H1 (cell line): Measurements from ENCODE around the gene TBX4. TPM values are rescaled to one million over a fixed set of nuclear protein-coding genes. Genes with fewer than 3 reads are reported as not detected.
A peak's percentile ranks its signal among the peaks of the same experiment; 100 is the strongest.

Experiments used
- CTCF ChIA-PET: fragments of 300-600 bp; sonication (Branson Sonifier 250); formaldehyde crosslinking; loops from one replicate; lab custom pipeline; 2021; ENCODE audit not compliant: partially characterized antibody; lab: Charles Lee
- POLR2A ChIA-PET: fragments of 300-600 bp; sonication (Branson Sonifier 250); formaldehyde crosslinking; loops from one replicate; lab custom pipeline; 2021; ENCODE audit warnings: inconsistent platforms; ENCODE audit not compliant: partially characterized antibody; lab: Charles Lee
- DNase-seq, 2 experiments: peaks; one replicate each; pipeline versions ENCODE4 v3.0.0 to v3.0.0-alpha.2; 2010 to 2022; ENCODE audit warnings: low spot score in 2 of 2, low read depth in 1 of 2, mixed read lengths in 1 of 2
- FAIRE-seq: peaks from 2 replicates; lab custom pipeline; 2011; peaks lifted over from hg19 to GRCh38; lab: Jason Lieb, UNC
- H2AFZ ChIP-seq: 2 replicates; pipeline ENCODE4 v1.8.1; 2012; ENCODE audit warnings: low read length, inconsistent platforms
- H2AK5ac ChIP-seq: 2 replicates; pipeline ENCODE4 v1.6.1; 2013; ENCODE audit warnings: low read depth, low read length
- H2BK120ac ChIP-seq: replicated peaks from 2 replicates; pipeline ENCODE3; 2013; ENCODE audit warnings: low read depth, low read length, inconsistent platforms
- H2BK12ac ChIP-seq: 2 replicates; pipeline ENCODE4 v1.6.1; 2013; ENCODE audit warnings: low read depth, low read length
- H2BK15ac ChIP-seq: 2 replicates; pipeline ENCODE4 v1.6.1; 2013; ENCODE audit warnings: low read length
- H2BK20ac ChIP-seq: 2 replicates; pipeline ENCODE4 v1.6.1; 2013; ENCODE audit warnings: low read length
- H2BK5ac ChIP-seq: 2 replicates; pipeline ENCODE4 v1.6.1; 2013; ENCODE audit warnings: low read depth, low read length
- H3K14ac ChIP-seq: 2 replicates; pipeline ENCODE4 v1.6.1; 2013; ENCODE audit warnings: inconsistent platforms; ENCODE audit not compliant: insufficient read length
- H3K18ac ChIP-seq: 2 replicates; pipeline ENCODE4 v1.6.1; 2013; ENCODE audit warnings: low read length; ENCODE audit errors: extremely low read depth
- H3K23ac ChIP-seq: 2 replicates; pipeline ENCODE4 v1.6.1; 2013; ENCODE audit warnings: inconsistent platforms; ENCODE audit not compliant: insufficient read length
- H3K23me2 ChIP-seq: 2 replicates; pipeline ENCODE4 v1.6.1; 2013; ENCODE audit warnings: low read depth, low read length
- H3K27ac ChIP-seq: 2 replicates; pipeline ENCODE4 v1.6.1; 2011; ENCODE audit warnings: low read depth, low read length, inconsistent platforms
- H3K27me3 ChIP-seq, 4 experiments: replicated peaks in 1 of 4; 1 replicate in 1 of 4; 2 replicates in 3 of 4; pipeline versions ENCODE4 v1.6.1 to v1.8.1; 2011 to 2013; ENCODE audit warnings: low read length in 3 of 4, mild to moderate bottlenecking in 3 of 4, inconsistent platforms in 2 of 4, mixed read lengths in 2 of 4, moderate library complexity in 1 of 4; ENCODE audit not compliant: control insufficient read depth in 3 of 4, insufficient read depth in 3 of 4; ENCODE audit errors: extremely low read depth in 1 of 4
- H3K36me3 ChIP-seq, 4 experiments: 2 replicates each; pipeline versions ENCODE4 v1.6.1 to v1.8.1; 2011 to 2013; ENCODE audit warnings: mild to moderate bottlenecking in 4 of 4, low read length in 3 of 4, moderate library complexity in 2 of 4, control low read depth in 1 of 4, inconsistent platforms in 1 of 4; ENCODE audit not compliant: insufficient read depth in 4 of 4, control insufficient read depth in 2 of 4
- H3K4ac ChIP-seq: replicated peaks from 2 replicates; pipeline ENCODE3; 2013; ENCODE audit warnings: low read length, low read depth, mixed read lengths, inconsistent platforms; ENCODE audit not compliant: insufficient read length
- H3K4me1 ChIP-seq, 4 experiments: replicated peaks in 1 of 4; 1 replicate in 1 of 4; 2 replicates in 3 of 4; pipeline versions ENCODE4 v1.6.1 to v1.8.1; 2011 to 2013; ENCODE audit warnings: low read length in 3 of 4, inconsistent platforms in 2 of 4, mixed read lengths in 1 of 4; ENCODE audit not compliant: insufficient read depth in 4 of 4, control insufficient read depth in 3 of 4
- H3K4me2 ChIP-seq, 2 experiments: 2 replicates each; pipeline versions ENCODE4 v1.6.1 to v1.8.1; 2011 to 2013; ENCODE audit warnings: low read depth in 2 of 2, low read length in 2 of 2, control low read depth in 1 of 2, inconsistent platforms in 1 of 2, mild to moderate bottlenecking in 1 of 2; ENCODE audit not compliant: insufficient read depth in 1 of 2
- H3K4me3 ChIP-seq, 4 experiments: fragments of 200-600, 300-600 bp in 1 of 4; sonication (generic), shearing (Covaris generic), sonication (Bioruptor Twin) in 1 of 4; 2 replicates each; pipeline versions ENCODE4 v1.5.1 to v1.8.1; 2011 to 2016; ENCODE audit warnings: low read length in 4 of 4, low read depth in 3 of 4, control low read depth in 2 of 4, inconsistent platforms in 2 of 4, mild to moderate bottlenecking in 2 of 4, mixed read lengths in 1 of 4, moderate library complexity in 1 of 4; ENCODE audit not compliant: insufficient read depth in 2 of 4; ENCODE audit errors: extremely low read depth in 1 of 4
- H3K56ac ChIP-seq: replicated peaks from 2 replicates; pipeline ENCODE3; 2013; ENCODE audit warnings: low read depth, mild to moderate bottlenecking, mixed read lengths, low read length, inconsistent platforms; ENCODE audit not compliant: insufficient read length
- H3K79me1 ChIP-seq: 2 replicates; pipeline ENCODE4 v1.6.1; 2013; ENCODE audit warnings: low read depth, low read length, control low read depth
- H3K79me2 ChIP-seq, 2 experiments: 2 replicates each; pipeline versions ENCODE4 v1.6.1 to v1.8.1; 2012 to 2013; ENCODE audit warnings: low read length in 2 of 2, mild to moderate bottlenecking in 2 of 2, inconsistent platforms in 1 of 2; ENCODE audit not compliant: insufficient read depth in 2 of 2, control insufficient read depth in 1 of 2
- H3K9ac ChIP-seq, 4 experiments: replicated peaks in 1 of 4; 1 replicate in 1 of 4; 2 replicates in 3 of 4; pipeline versions ENCODE4 v1.6.1 to v1.8.1; 2011 to 2013; ENCODE audit warnings: low read depth in 3 of 4, low read length in 3 of 4, control low read depth in 2 of 4, mild to moderate bottlenecking in 2 of 4, moderate library complexity in 2 of 4, inconsistent platforms in 1 of 4; ENCODE audit errors: extremely low read depth in 1 of 4
- H3K9me3 ChIP-seq, 2 experiments: 2 replicates each; pipeline versions ENCODE4 v1.6.1 to v1.8.1; 2012 to 2013; ENCODE audit warnings: mild to moderate bottlenecking in 2 of 2, moderate library complexity in 2 of 2, control low read depth in 1 of 2, inconsistent platforms in 1 of 2, low read depth in 1 of 2, low read length in 1 of 2, mixed read lengths in 1 of 2; ENCODE audit not compliant: insufficient read depth in 2 of 2
- H4K20me1 ChIP-seq, 2 experiments: replicated peaks in 1 of 2; 2 replicates each; pipeline versions ENCODE3 to v1.8.1; 2011 to 2013; ENCODE audit warnings: inconsistent platforms in 2 of 2, low read length in 2 of 2, mild to moderate bottlenecking in 1 of 2; ENCODE audit not compliant: insufficient read depth in 2 of 2, control insufficient read depth in 1 of 2
- H4K5ac ChIP-seq: 2 replicates; pipeline ENCODE4 v1.6.1; 2013; ENCODE audit warnings: low read length, low read depth, mixed read lengths, inconsistent platforms; ENCODE audit not compliant: insufficient read length
- H4K8ac ChIP-seq: 2 replicates; pipeline ENCODE4 v1.8.0; 2013; ENCODE audit warnings: mild to moderate bottlenecking, moderate library complexity, low read length, inconsistent platforms; ENCODE audit not compliant: insufficient read depth; ENCODE audit errors: extremely low read depth
- H4K91ac ChIP-seq: replicated peaks from 2 replicates; pipeline ENCODE3; 2013; ENCODE audit warnings: low read length, mixed read lengths, inconsistent platforms; ENCODE audit not compliant: insufficient read length
- ASH2L ChIP-seq: fragments of 200-600, 300-600 bp; sonication (generic); IDR thresholded peaks from one replicate; pipeline ENCODE4 v1.7.1; 2017; ENCODE audit warnings: low read length
- CHD1 ChIP-seq: IDR thresholded peaks from 2 replicates; pipeline ENCODE4 v1.6.1; 2012; ENCODE audit warnings: low read depth, low read length, improper control_type of control experiment
- CTBP2 ChIP-seq: IDR thresholded peaks from 2 replicates; pipeline ENCODE4 v1.7.0; 2011; ENCODE audit warnings: borderline replicate concordance, mild to moderate bottlenecking, moderate library complexity, mixed read lengths, low read length; ENCODE audit not compliant: insufficient read depth, insufficient read length
- EGR1 ChIP-seq: IDR thresholded peaks from 2 replicates; pipeline ENCODE4 v1.6.1; 2011; ENCODE audit warnings: low read depth, low read length, borderline replicate concordance
- EP300 ChIP-seq, 2 experiments: IDR thresholded peaks; 1 replicate in 1 of 2; 2 replicates in 1 of 2; pipeline ENCODE4 v1.6.1; 2011 to 2012; ENCODE audit warnings: low read depth in 2 of 2, low read length in 2 of 2, mild to moderate bottlenecking in 2 of 2, borderline replicate concordance in 1 of 2, inconsistent platforms in 1 of 2, moderate library complexity in 1 of 2
- EZH2 ChIP-seq: fragments of 200-600 bp; sonication (generic); IDR thresholded peaks from 2 replicates; pipeline ENCODE4 v1.7.1; 2012; ENCODE audit warnings: low read depth, mild to moderate bottlenecking, moderate library complexity, low read length, inconsistent platforms; ENCODE audit not compliant: severe bottlenecking
- JUN ChIP-seq: IDR thresholded peaks from 2 replicates; pipeline ENCODE4 v1.6.1; 2011; ENCODE audit warnings: low read depth, mild to moderate bottlenecking, improper control_type of control experiment, low read length
- RXRA ChIP-seq: IDR thresholded peaks from 2 replicates; pipeline ENCODE4 v1.6.1; 2011; ENCODE audit warnings: low read depth, mild to moderate bottlenecking, low read length, moderate library complexity; ENCODE audit not compliant: insufficient read depth
- SP2 ChIP-seq: IDR thresholded peaks from 2 replicates; pipeline ENCODE4 v1.6.1; 2012; ENCODE audit warnings: mild to moderate bottlenecking, low read length, inconsistent platforms
- SP4 ChIP-seq: IDR thresholded peaks from 2 replicates; pipeline ENCODE4 v1.6.1; 2012; ENCODE audit warnings: low read length, inconsistent platforms
- SRF ChIP-seq: IDR thresholded peaks from 2 replicates; pipeline ENCODE4 v1.6.1; 2011; ENCODE audit warnings: mild to moderate bottlenecking, low read depth, low read length, moderate library complexity
- TBP ChIP-seq: IDR thresholded peaks from 2 replicates; pipeline ENCODE4 v1.6.1; 2011; ENCODE audit warnings: low read depth, low read length, improper control_type of control experiment
- WGBS, 2 experiments: shearing (Covaris generic) in 1 of 2; methylation state at CpG; one replicate each; pipeline versions ENCODE4 v1.1.6 to v1.1.7; 2013 to 2015; ENCODE audit warnings: low lambda C conversion rate in 2 of 2, mixed read lengths in 2 of 2, inconsistent platforms in 1 of 2, low coverage in 1 of 2, missing lambda C conversion rate in 1 of 2; ENCODE audit not compliant: insufficient replicate concordance in 2 of 2, insufficient coverage in 1 of 2, insufficient read length in 1 of 2; ENCODE audit errors: extremely low coverage in 1 of 2, missing lambda C conversion rate in 1 of 2; 5-methylcytosine and 5-hydroxymethylcytosine counted together
- polyA plus RNA-seq, 7 experiments: library from polyadenylated mRNA; depleted of rRNA in 3 of 7; stranded (reverse) in 5 of 7; unstranded in 2 of 7; fragments of >200 nt in 5 of 7; fragments of 200-250 nt in 2 of 7; gene quantifications; 1 replicate in 5 of 7; 2 replicates in 1 of 7; 4 replicates in 1 of 7; pipeline versions ENCODE4 v1.2.1 to v1.2.3, GENCODE V29; 2011 to 2013; ENCODE audit warnings: missing spikeins in 2 of 7, mixed read lengths in 2 of 7
- total RNA-seq: library from RNA; stranded (reverse); fragmentation: NEBNext Ultra II Directional; extraction: Animal tissue kit (Norgen Biotek cat#: 25700); gene quantifications from 2 replicates; pipeline ENCODE4 v1.2.1, GENCODE V29; 2021

TBX4 gene
- total and polyA plus RNA-seq, 2 of the 8 experiments (the other 6 are each of a cell fraction or from before 2014, with no cell fraction given), result 0.02 TPM; not detected in 1

- FAIRE-seq, result no peak
- POLR2A ChIA-PET, result interaction anchor here (0.6 to 1.4 kb wide), 3 partner anchors 13 to 145 kb away, joined by 3 to 4 read pairs (median 3); no protein-coding TSS in a partner anchor
Observed at GRCh38 chr17:61469474-61469873, 17.3 kb downstream of the TBX4 start.

More at GRCh38 chr17:61469474-61469873, 17.3 kb downstream of the TBX4 start:
- Histone ChIP-seq H3K23me2 (no peaks in the 10 kb centered on the region), H3K27me3 (peaks cover 7 to 41% (median 32%) of the 10 kb centered on the region in 4 experiments), H3K14ac (no peak overlapping the region), H2BK12ac (no peak overlapping the region), H3K4me3 (no peak overlapping the region), H2BK15ac (no peak overlapping the region), H2AFZ (no peak overlapping the region), H4K91ac (no peak overlapping the region), H3K4me1 (peaks cover 4 to 10% (median 6%) of the 10 kb centered on the region in 4 experiments; a peak in 6 of 7 replicates), H4K8ac (no peak overlapping the region; the same call in 1 of the 2 replicates), H3K4ac (peak overlapping the region; percentile 59), H2BK20ac (no peak overlapping the region), H2AK5ac (no peak overlapping the region), H3K36me3 (no peaks in the 10 kb centered on the region), H2BK120ac (no peak overlapping the region), H2BK5ac (no peak overlapping the region), H3K18ac (no peak overlapping the region), H3K4me2 (no peak overlapping the region), H3K56ac (no peak overlapping the region), H3K9ac (no peak overlapping the region), H4K20me1 (no peaks in the 10 kb centered on the region), H4K5ac (no peak overlapping the region), H3K9me3 (no peaks in the 10 kb centered on the region), H3K79me2 (no peaks in the 10 kb centered on the region), H3K79me1 (no peaks in the 10 kb centered on the region), H3K23ac (no peak overlapping the region), H3K27ac (no peak overlapping the region)
- TF ChIP-seq EGR1 (no peak), SP4 (no peak), ASH2L (no peak), SP2 (no peak), CTBP2 (no peak), CHD1 (no peak), TBP (no peak), EZH2 (no peak), RXRA (no peak), SRF (no peak), EP300 (IDR thresholded peaks at IDR 0.05; ENCODE audit: borderline replicate concordance in 1 of 2, low read depth in 2 of 2, low read length in 2 of 2) (no peak), JUN (no peak)
- WGBS, 2 experiments, result 87% methylated on average over 5 of the region's 6 CpGs; no CpG with 5 or more reads in 1 of the 2 experiments
- DNase-seq, result no peak
- CTCF ChIA-PET, result interaction anchor here (0.6 to 14.5 kb wide), 12 partner anchors 13 to 244 kb away, joined by 3 to 171 read pairs (median 8); partner anchors contain the start of gene TBX4
